NCI-H1930 (cell line): ENCODE results near the gene IL9R.
A peak's percentile ranks its signal among the peaks of the same experiment; 100 is the strongest.
"Not testable (repeated sequence)": the region's sequence is repeated elsewhere in the genome, so short reads cannot be mapped to it uniquely, and the experiment has no call there.

ENCODE experiments used
- DNase-seq, 2 experiments: peaks; one replicate each; lab custom pipeline; 2025; lab: John Stamatoyannopoulos, UW

IL9R gene, protein sequence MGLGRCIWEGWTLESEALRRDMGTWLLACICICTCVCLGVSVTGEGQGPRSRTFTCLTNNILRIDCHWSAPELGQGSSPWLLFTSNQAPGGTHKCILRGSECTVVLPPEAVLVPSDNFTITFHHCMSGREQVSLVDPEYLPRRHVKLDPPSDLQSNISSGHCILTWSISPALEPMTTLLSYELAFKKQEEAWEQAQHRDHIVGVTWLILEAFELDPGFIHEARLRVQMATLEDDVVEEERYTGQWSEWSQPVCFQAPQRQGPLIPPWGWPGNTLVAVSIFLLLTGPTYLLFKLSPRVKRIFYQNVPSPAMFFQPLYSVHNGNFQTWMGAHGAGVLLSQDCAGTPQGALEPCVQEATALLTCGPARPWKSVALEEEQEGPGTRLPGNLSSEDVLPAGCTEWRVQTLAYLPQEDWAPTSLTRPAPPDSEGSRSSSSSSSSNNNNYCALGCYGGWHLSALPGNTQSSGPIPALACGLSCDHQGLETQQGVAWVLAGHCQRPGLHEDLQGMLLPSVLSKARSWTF

GRCh38 chrX:155997436-155997835 lies at the start of gene IL9R:
IL9R (plus strand) TSS chrX:155997696; CDS start chrX:155997760, 64 bp downstream.
- DNase-seq = no peak

DNA sequence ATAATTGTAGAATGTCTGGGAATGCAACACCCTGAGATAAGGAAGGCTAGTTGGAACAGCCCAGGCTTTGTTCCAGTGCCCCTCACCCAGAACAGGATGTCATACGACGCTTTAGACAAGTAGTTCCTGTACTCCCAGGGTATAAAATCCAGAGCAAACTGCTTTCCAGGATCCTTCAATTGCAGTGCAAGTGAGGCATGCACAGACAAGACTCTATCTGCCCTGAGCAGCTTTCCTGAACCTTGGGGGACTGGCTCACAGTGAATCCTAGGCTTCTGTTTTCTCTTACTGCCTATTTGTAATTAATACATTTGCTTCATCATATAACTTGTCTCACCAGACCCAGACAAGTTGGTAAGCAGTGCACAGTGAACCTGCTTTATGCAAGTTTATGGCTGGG lies 48.4 kb upstream of the IL9R start:
- DNase-seq = no peak

- DNase-seq = no peak
Observed at GRCh38 chrX:155951237-155951789, 46.2 kb upstream of the IL9R start.

GRCh38 chrX:155953055-155953454 lies 44.4 kb upstream of the IL9R start:
- DNase-seq = no peak

DNA sequence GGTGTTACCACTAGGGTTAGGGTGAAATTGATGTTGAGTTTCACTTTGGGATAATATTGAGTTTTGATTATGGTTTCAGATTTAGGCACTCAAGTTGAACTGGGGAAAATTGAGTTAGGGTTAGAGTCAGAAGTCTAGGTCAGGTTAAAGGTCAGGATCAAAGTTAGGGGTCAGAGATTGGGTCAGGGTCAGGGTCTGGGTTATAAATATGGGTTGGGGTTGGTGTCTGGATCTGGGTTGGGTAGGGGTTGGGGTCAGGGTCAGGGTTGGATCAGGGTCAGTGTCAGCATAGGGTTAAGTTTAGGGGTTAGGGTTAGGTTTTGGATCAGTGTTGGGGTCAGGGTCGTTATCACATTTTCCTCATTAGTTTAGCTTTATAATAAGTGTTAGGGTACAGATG lies 42.7 kb upstream of the IL9R start:
- DNase-seq = no peak

DNA sequence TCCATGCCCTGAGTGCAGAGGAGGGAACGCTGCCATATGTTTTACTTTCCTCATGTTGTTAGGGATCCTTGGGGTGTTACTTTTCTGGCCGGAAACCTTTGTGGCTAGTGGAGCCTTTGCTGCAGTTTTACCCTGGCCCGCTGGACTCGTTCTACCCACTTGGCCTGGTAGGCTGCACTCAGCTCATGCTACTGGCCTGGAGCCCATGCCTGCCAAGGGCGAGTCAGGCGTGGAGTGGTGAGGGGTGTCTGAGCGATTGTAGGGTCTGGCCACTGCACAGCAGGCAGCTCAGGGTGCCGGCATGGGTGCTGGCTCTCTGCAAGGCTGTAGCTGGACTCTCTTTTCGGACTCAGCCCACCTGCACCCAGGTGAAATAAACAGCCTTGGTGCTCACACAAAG lies 41.4 kb upstream of the IL9R start:
- DNase-seq = no peak

- DNase-seq = no peak
Observed at GRCh38 chrX:155956649-155957048, 40.8 kb upstream of the IL9R start.

- DNase-seq = no peak
Observed at GRCh38 chrX:155957843-155958242, 39.7 kb upstream of the IL9R start.

- no peak for DNase-seq
Observed at GRCh38 chrX:155959018-155959587, 38.4 kb upstream of the IL9R start.

DNA sequence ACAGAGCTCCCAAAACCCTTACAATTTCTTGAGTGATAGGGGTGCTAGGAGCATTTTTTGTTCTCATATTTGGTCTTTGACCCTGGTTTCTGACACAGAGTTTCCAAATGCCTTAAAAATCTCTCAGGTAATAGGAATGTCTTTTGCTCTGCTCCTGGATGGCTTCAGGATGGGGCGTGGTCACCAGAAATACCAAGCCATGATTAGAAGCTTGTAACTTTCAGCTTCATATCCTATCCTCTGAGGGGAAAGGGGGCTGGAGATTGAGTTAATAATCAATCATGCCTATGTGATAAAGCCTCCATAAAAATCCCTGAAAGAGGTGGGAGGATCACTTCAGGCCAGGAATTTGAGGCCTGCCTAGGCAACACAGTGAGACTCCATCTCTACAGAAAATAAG lies 34.6 kb upstream of the IL9R start:
- no peak for DNase-seq

DNA sequence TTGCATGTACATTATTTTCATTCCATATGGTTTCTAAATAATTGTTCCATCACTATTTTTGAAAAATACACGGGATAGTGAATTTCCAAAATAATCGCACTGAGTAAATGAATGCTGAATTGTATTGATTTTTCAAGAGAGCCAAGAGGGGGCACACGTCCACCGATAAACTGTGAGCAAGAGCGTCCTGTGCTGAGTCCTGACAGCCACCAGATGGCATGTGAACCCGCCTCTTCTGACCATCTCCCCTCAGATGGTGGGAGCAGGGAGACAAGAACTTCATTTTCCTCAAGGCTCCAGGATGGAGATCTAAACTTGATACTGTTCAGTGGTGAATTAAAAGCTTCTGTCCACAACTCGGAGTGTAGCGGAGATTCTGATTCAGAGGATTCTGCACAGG lies 30.6 kb upstream of the IL9R start:
- DNase-seq = peak; percentile 25 to 38

- DNase-seq = no peak
Observed at GRCh38 chrX:155967653-155968325, 29.7 kb upstream of the IL9R start.

GRCh38 chrX:155968326-155968661 lies 29.2 kb upstream of the IL9R start:
- DNase-seq = no peak

DNA sequence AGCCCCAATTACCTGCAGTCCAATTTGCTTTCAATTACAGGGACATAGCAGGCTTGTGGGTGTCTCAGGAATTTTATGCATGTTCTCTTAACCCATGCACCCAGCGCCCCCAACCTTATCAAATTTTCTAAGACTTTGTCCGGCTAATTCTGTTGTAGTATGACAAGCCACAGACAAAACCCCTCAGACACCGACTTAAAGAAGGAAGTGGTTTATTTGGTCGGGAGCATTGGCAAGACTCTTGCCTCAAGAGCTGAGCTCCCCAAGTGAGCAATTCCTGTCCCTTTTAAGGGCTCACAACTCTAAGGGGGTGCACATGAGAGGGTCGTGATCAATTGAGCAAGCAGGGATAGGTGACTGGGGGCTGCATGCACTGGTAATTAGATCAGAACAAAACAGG lies 28.7 kb upstream of the IL9R start:
- no peak for DNase-seq

- not testable (repeated sequence) for DNase-seq
Observed at GRCh38 chrX:155971658-155972057, 25.8 kb upstream of the IL9R start.

GRCh38 chrX:155972241-155972640 lies 25.3 kb upstream of the IL9R start:
- DNase-seq = not testable (repeated sequence)

DNA sequence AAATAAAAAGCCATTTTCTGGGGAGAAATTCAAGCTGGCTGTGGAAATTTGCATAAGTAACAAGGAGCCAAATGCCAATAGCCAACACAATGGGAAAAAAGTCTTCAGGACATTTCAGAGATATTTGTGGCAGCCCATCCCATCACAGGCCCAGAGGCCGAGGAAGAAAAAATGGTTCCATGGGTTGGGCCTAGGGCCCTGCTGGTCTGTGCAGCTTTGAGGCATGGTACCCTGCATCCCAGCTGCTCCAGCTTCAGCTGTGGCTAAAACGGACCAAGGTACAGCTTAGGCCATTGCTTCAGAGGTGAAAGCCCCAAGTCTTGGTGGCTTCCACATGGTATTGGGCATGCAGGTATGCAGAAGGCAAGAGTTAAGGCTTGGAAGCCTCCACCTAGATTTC lies 14.2 kb upstream of the IL9R start:
- no peak for DNase-seq

DNA sequence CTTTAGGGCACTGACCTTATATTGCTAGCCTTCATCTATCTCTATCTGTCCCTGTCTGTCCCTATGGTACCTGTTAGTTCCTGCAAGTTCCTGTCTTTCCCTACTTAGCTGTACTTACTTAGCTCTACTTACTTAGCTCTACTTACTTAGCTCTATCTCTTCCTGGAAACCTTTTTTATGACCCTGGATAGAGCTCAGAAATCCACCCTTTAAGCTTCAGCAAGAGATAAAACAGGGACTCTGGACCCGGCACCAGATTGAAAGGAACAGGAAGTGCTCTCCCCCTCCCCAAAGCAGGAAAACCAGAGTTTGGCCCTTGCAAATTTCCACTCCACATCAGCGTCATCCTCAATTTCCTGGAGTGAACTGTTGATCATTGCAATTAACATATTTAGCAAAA lies 12.3 kb upstream of the IL9R start:
- no peak for DNase-seq

- DNase-seq = not testable (repeated sequence)
Observed at GRCh38 chrX:155986995-155987394, 10.5 kb upstream of the IL9R start.

DNA sequence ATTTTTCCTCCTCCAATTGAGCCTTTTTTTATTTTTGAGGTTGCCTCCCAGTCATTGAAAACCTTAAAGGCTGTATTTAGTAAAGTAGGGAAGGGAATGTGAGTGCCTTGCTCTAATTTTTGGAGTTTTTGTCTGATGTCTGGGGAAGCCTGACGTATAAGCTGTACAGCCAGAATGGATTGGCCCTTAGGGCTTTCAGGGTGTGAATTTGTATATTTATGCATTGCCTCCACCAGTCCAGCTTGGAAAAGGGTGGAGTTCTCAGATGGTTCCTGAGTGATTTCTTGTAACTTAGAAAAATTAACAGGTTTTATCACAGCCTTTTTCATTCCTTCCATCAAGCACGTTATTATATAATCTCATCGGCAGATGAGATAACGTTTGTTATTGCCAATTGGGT lies 8.6 kb upstream of the IL9R start:
- DNase-seq = no peak

DNA sequence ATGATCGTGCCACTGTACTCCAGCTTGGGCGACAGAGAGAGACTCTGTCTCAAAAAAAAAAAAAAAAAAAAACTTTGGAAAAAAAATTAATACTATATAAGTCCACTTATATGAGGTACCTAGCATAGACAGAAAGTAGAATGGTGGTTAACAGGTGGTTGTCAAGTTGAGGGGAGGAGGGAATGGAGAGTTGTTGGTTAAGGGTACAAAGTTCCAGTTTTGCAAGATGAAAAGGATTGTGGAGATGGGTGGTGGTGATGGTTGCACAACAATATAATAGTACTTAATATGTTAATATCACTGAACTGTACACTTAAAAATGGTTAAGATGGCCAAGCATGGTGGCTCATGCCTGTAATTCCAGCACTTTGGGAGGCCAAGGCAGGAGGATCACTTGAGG lies 4.1 kb upstream of the IL9R start:
- no peak for DNase-seq

GRCh38 chrX:155995321-155995875 lies 2.1 kb upstream of the IL9R start:
- no peak for DNase-seq

GRCh38 chrX:155998116-155998515 lies 620 bp downstream of the IL9R start:
- DNase-seq = no peak
